SIG-M5 (cell line): ENCODE measurements around the gene WDR82.

Experiments used
- DNase-seq: peaks from one replicate; lab custom pipeline; 2025; lab: John Stamatoyannopoulos, UW

Gene WDR82

GRCh38 chr3:52308308-52308707 lies 29.9 kb upstream of the WDR82 start:
- no peak for DNase-seq

GRCh38 chr3:52306978-52307377 lies 28.5 kb upstream of the WDR82 start:
- no peak for DNase-seq

- DNase-seq = no peak
Observed at GRCh38 chr3:52305926-52306325, 27.5 kb upstream of the WDR82 start.

- no peak for DNase-seq
Observed at GRCh38 chr3:52303811-52304210, 25.4 kb upstream of the WDR82 start.

GRCh38 chr3:52302426-52303145 lies 24.1 kb upstream of the WDR82 start:
- DNase-seq = no peak

- no peak for DNase-seq
Observed at GRCh38 chr3:52299879-52300611, 21.6 kb upstream of the WDR82 start.

- no peak for DNase-seq
Observed at GRCh38 chr3:52299247-52299878, 20.9 kb upstream of the WDR82 start.

- no peak for DNase-seq
Observed at GRCh38 chr3:52298149-52299098, 20.0 kb upstream of the WDR82 start.

- no peak for DNase-seq
Observed at GRCh38 chr3:52297242-52298148, 19.0 kb upstream of the WDR82 start.

- DNase-seq = no peak
Observed at GRCh38 chr3:52295671-52296208, 17.3 kb upstream of the WDR82 start.

GRCh38 chr3:52294320-52295150 lies 16.1 kb upstream of the WDR82 start:
- no peak for DNase-seq

- no peak for DNase-seq
Observed at GRCh38 chr3:52293491-52294319, 15.3 kb upstream of the WDR82 start.

GRCh38 chr3:52292247-52293065 lies 14.0 kb upstream of the WDR82 start:
- DNase-seq = no peak

- no peak for DNase-seq
Observed at GRCh38 chr3:52291508-52292181, 13.2 kb upstream of the WDR82 start.

GRCh38 chr3:52290596-52291507 lies 12.4 kb upstream of the WDR82 start:
- no peak for DNase-seq
